H9 (cell line): Measurements from ENCODE around the gene SH3PXD2B. TPM values are rescaled to one million over a fixed set of nuclear protein-coding genes. Genes with fewer than 3 reads are reported as not detected.

Source experiments
- DNase-seq: peaks from one replicate; pipeline ENCODE4 v3.0.0-alpha.2; 2017
- H2AFZ ChIP-seq: one replicate; pipeline ENCODE4 v1.6.1; 2013; ENCODE audit warnings: mild to moderate bottlenecking, low read length, control low read depth, moderate library complexity
- H2AK5ac ChIP-seq: 2 replicates; pipeline ENCODE4 v1.6.1; 2013; ENCODE audit warnings: low read length, control low read depth, mixed read lengths; ENCODE audit not compliant: insufficient read length
- H2BK120ac ChIP-seq: one replicate; pipeline ENCODE4 v1.6.1; 2013; ENCODE audit warnings: low read depth, mild to moderate bottlenecking, low read length, control low read depth, inconsistent platforms; ENCODE audit not compliant: poor library complexity, severe bottlenecking
- H2BK12ac ChIP-seq: 2 replicates; pipeline ENCODE4 v1.6.1; 2013; ENCODE audit warnings: low read length, control low read depth, mixed read lengths, low read depth; ENCODE audit not compliant: insufficient read length
- H2BK15ac ChIP-seq: 2 replicates; pipeline ENCODE4 v1.6.1; 2013; ENCODE audit warnings: low read depth, low read length, control low read depth
- H2BK20ac ChIP-seq: one replicate; pipeline ENCODE4 v1.6.1; 2013; ENCODE audit warnings: low read depth, mild to moderate bottlenecking, low read length, control low read depth, inconsistent platforms; ENCODE audit not compliant: poor library complexity, severe bottlenecking
- H2BK5ac ChIP-seq: 2 replicates; pipeline ENCODE4 v1.6.1; 2013; ENCODE audit warnings: low read length, control low read depth, mixed read lengths; ENCODE audit not compliant: insufficient read length
- H3K14ac ChIP-seq: 2 replicates; pipeline ENCODE4 v1.6.1; 2013; ENCODE audit warnings: low read length, control low read depth; ENCODE audit not compliant: insufficient read depth
- H3K18ac ChIP-seq: 2 replicates; pipeline ENCODE4 v1.6.1; 2013; ENCODE audit warnings: low read depth, mild to moderate bottlenecking, mixed read lengths, low read length, control low read depth; ENCODE audit not compliant: insufficient read length
- H3K23ac ChIP-seq: 2 replicates; pipeline ENCODE4 v1.6.1; 2013; ENCODE audit warnings: low read length, control low read depth, mixed read lengths, low read depth; ENCODE audit not compliant: insufficient read length
- H3K23me2 ChIP-seq: 2 replicates; pipeline ENCODE4 v1.6.1; 2013; ENCODE audit warnings: low read depth, mild to moderate bottlenecking, mixed read lengths, low read length, control low read depth; ENCODE audit not compliant: insufficient read length, poor library complexity, severe bottlenecking
- H3K27ac ChIP-seq: 2 replicates; pipeline ENCODE4 v1.5.1; 2013; ENCODE audit warnings: low read length, control low read depth, mixed read lengths, low read depth; ENCODE audit not compliant: insufficient read length
- H3K27me3 ChIP-seq: 2 replicates; pipeline ENCODE4 v1.6.1; 2013; ENCODE audit warnings: low read length, control low read depth, inconsistent platforms; ENCODE audit not compliant: insufficient read depth
- H3K4ac ChIP-seq: 2 replicates; pipeline ENCODE4 v1.6.1; 2013; ENCODE audit warnings: low read depth, mild to moderate bottlenecking, control low read depth, inconsistent platforms, low read length, moderate library complexity
- H3K4me1 ChIP-seq: 2 replicates; pipeline ENCODE4 v1.6.1; 2013; ENCODE audit warnings: low read length, control low read depth, inconsistent platforms; ENCODE audit not compliant: insufficient read depth
- H3K4me2 ChIP-seq: 2 replicates; pipeline ENCODE4 v1.6.1; 2013; ENCODE audit warnings: low read length, control low read depth, mixed read lengths; ENCODE audit not compliant: insufficient read length, insufficient read depth
- H3K56ac ChIP-seq: 2 replicates; pipeline ENCODE4 v1.6.1; 2013; ENCODE audit warnings: low read depth, mild to moderate bottlenecking, mixed read lengths, low read length, control low read depth; ENCODE audit not compliant: insufficient read length
- H3K79me1 ChIP-seq: 2 replicates; pipeline ENCODE4 v1.6.1; 2013; ENCODE audit warnings: low read depth, mild to moderate bottlenecking, moderate library complexity, low read length, control low read depth, inconsistent platforms; ENCODE audit not compliant: insufficient read depth, poor library complexity, severe bottlenecking
- H3K79me2 ChIP-seq: 2 replicates; pipeline ENCODE4 v1.6.1; 2013; ENCODE audit warnings: low read length, control low read depth, inconsistent platforms; ENCODE audit not compliant: insufficient read depth
- H3K9ac ChIP-seq: 2 replicates; pipeline ENCODE4 v1.6.1; 2013; ENCODE audit warnings: low read length, control low read depth, mixed read lengths; ENCODE audit not compliant: insufficient read length; ENCODE audit errors: extremely low read depth
- H3K9me3 ChIP-seq: one replicate; pipeline ENCODE4 v1.6.1; 2013; ENCODE audit warnings: low read depth, low read length, inconsistent platforms; ENCODE audit not compliant: control insufficient read depth
- H3T11ph ChIP-seq: one replicate; pipeline ENCODE4 v1.6.1; 2013; ENCODE audit warnings: mild to moderate bottlenecking, low read length, control low read depth, inconsistent platforms
- H4K20me1 ChIP-seq: one replicate; pipeline ENCODE4 v1.6.1; 2013; ENCODE audit not compliant: control insufficient read depth, insufficient read length, insufficient read depth
- H4K5ac ChIP-seq: 2 replicates; pipeline ENCODE4 v1.6.1; 2013; ENCODE audit warnings: low read depth, mild to moderate bottlenecking, mixed read lengths, low read length, control low read depth; ENCODE audit not compliant: insufficient read length
- H4K8ac ChIP-seq: replicated peaks from 2 replicates; pipeline ENCODE4 v1.6.1; 2013; ENCODE audit warnings: low read length, control low read depth, mixed read lengths, low read depth; ENCODE audit not compliant: insufficient read length
- H4K91ac ChIP-seq: 2 replicates; pipeline ENCODE4 v1.6.1; 2013; ENCODE audit warnings: low read depth, mild to moderate bottlenecking, moderate library complexity, mixed read lengths, low read length, control low read depth; ENCODE audit not compliant: insufficient read length
- H3K27ac Mint-ChIP-seq, 3 experiments: 2 replicates in 2 of 3; 3 replicates in 1 of 3; pipeline ENCODE4 v1.8.0; 2020 to 2021; ENCODE audit warnings: mixed read lengths in 3 of 3, mild to moderate bottlenecking in 1 of 3, moderate library complexity in 1 of 3
- H3K27me3 Mint-ChIP-seq: 2 replicates; pipeline ENCODE4 v1.8.0; 2021; ENCODE audit warnings: low read depth, mild to moderate bottlenecking, moderate library complexity, mixed read lengths
- H3K36me3 Mint-ChIP-seq, 3 experiments: 2 replicates in 2 of 3; 3 replicates in 1 of 3; pipeline ENCODE4 v1.8.0; 2020 to 2021; ENCODE audit warnings: low read depth in 3 of 3, mixed read lengths in 3 of 3; ENCODE audit not compliant: insufficient read depth in 1 of 3
- H3K4me1 Mint-ChIP-seq, 2 experiments: 2 replicates each; pipeline ENCODE4 v1.8.0; 2020; ENCODE audit warnings: mixed read lengths in 2 of 2
- H3K4me3 Mint-ChIP-seq, 2 experiments: 2 replicates in 1 of 2; 3 replicates in 1 of 2; pipeline ENCODE4 v1.8.0; 2020 to 2021; ENCODE audit warnings: mild to moderate bottlenecking in 2 of 2, mixed read lengths in 2 of 2, moderate library complexity in 1 of 2
- H3K9me3 Mint-ChIP-seq, 2 experiments: 2 replicates in 1 of 2; 3 replicates in 1 of 2; pipeline ENCODE4 v1.8.0; 2020; ENCODE audit warnings: mild to moderate bottlenecking in 2 of 2, mixed read lengths in 2 of 2, moderate library complexity in 1 of 2
- WGBS: extraction: QIAGEN DNeasy Blood & Tissue Kit; methylation state at CpG from one replicate; pipeline ENCODE4 v1.1.7; 2013; ENCODE audit warnings: missing lambda C conversion rate, low lambda C conversion rate, mixed read lengths; ENCODE audit not compliant: insufficient read length; ENCODE audit errors: extremely low coverage; 5-methylcytosine and 5-hydroxymethylcytosine counted together
- total RNA-seq: library from RNA; stranded (reverse); gene quantifications from 2 replicates; pipeline ENCODE4 v1.2.1, GENCODE V29; 2021
- TF ChIP-seq, protein P1 (sequence below): fragments of 200-600 bp; sonication (generic); conservative IDR thresholded peaks from 3 replicates; pipeline ENCODE4 v1.8.0; 2021; ENCODE audit warnings: antibody characterized with exemption, mild to moderate bottlenecking

The SH3PXD2B gene
- total RNA-seq, 1 experiment from 2014 or later = 49.0 TPM

GRCh38 chr5:172502969-172503368 is 48.6 kb upstream of the SH3PXD2B start:
- Mint-ChIP-seq H3K36me3 (no peaks in the 10 kb centered on the region), H3K9me3 (no peaks in the 10 kb centered on the region), H3K4me3 (no peak overlapping the region), H3K27me3 (peaks cover 19% of the 10 kb centered on the region), H3K27ac (no peak overlapping the region), H3K4me1 (peaks cover 0 to 11% of the 10 kb centered on the region in 2 experiments; a peak in 2 of 4 replicates)
- H2AFZ ChIP-seq = no peak overlapping the region
- H2BK120ac ChIP-seq = no peak overlapping the region
- no peak overlapping the region for H3K23ac ChIP-seq
- no peak overlapping the region for H4K5ac ChIP-seq
- H4K91ac ChIP-seq = no peak overlapping the region
- H4K20me1 ChIP-seq = no peaks in the 10 kb centered on the region
- H3K79me2 ChIP-seq = no peaks in the 10 kb centered on the region
- no peak overlapping the region for H2BK15ac ChIP-seq
- no CpG with 5 or more reads among the region's 4 CpGs for WGBS
- peak; percentile 66 for DNase-seq
- no peak overlapping the region for H3K9ac ChIP-seq
- H3K4me2 ChIP-seq = no peak overlapping the region
- no peak overlapping the region for H2BK5ac ChIP-seq
- H3K27ac ChIP-seq = no peak overlapping the region
- no peaks in the 10 kb centered on the region for H3K23me2 ChIP-seq
- H2BK20ac ChIP-seq = no peak overlapping the region
- H3K18ac ChIP-seq = no peak overlapping the region
- no peak overlapping the region for H3K14ac ChIP-seq
- H3K9me3 ChIP-seq = no peaks in the 10 kb centered on the region
- TF ChIP-seq, protein P1, sequence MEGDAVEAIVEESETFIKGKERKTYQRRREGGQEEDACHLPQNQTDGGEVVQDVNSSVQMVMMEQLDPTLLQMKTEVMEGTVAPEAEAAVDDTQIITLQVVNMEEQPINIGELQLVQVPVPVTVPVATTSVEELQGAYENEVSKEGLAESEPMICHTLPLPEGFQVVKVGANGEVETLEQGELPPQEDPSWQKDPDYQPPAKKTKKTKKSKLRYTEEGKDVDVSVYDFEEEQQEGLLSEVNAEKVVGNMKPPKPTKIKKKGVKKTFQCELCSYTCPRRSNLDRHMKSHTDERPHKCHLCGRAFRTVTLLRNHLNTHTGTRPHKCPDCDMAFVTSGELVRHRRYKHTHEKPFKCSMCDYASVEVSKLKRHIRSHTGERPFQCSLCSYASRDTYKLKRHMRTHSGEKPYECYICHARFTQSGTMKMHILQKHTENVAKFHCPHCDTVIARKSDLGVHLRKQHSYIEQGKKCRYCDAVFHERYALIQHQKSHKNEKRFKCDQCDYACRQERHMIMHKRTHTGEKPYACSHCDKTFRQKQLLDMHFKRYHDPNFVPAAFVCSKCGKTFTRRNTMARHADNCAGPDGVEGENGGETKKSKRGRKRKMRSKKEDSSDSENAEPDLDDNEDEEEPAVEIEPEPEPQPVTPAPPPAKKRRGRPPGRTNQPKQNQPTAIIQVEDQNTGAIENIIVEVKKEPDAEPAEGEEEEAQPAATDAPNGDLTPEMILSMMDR = no peak
- H3K4me1 ChIP-seq = no peaks in the 10 kb centered on the region
- H3K79me1 ChIP-seq = no peaks in the 10 kb centered on the region
- H4K8ac ChIP-seq = no peak overlapping the region
- H2AK5ac ChIP-seq = no peak overlapping the region
- no peak overlapping the region for H3K56ac ChIP-seq
- no peak overlapping the region for H3K4ac ChIP-seq
- no peak overlapping the region for H3T11ph ChIP-seq
- H3K27me3 ChIP-seq = no peaks in the 10 kb centered on the region
- H2BK12ac ChIP-seq = no peak overlapping the region
